Neutrophil (primary cell): ENCODE measurements around the gene PRR36.

Source experiments
- H3K27ac ChIP-seq: fragments of 200-600 bp; sonication (generic); 2 replicates; pipeline ENCODE4 v1.5.1; 2016; ENCODE audit warnings: mild to moderate bottlenecking, moderate library complexity
- H3K27me3 ChIP-seq: fragments of 200-600 bp; sonication (generic); 2 replicates; pipeline ENCODE4 v1.6.0; 2016; ENCODE audit warnings: mild to moderate bottlenecking
- H3K36me3 ChIP-seq: fragments of 200-600 bp; sonication (generic); 2 replicates; pipeline ENCODE4 v1.5.1; 2017
- H3K4me1 ChIP-seq, 2 experiments: fragments of 200-600 bp in 1 of 2; sonication (generic) in 1 of 2; 1 replicate in 1 of 2; 2 replicates in 1 of 2; pipeline versions ENCODE4 v1.5.1 to v1.6.1; 2013 to 2016; ENCODE audit warnings: low read depth in 1 of 2, low read length in 1 of 2, mild to moderate bottlenecking in 1 of 2, moderate library complexity in 1 of 2; ENCODE audit not compliant: control insufficient read depth in 1 of 2, insufficient read depth in 1 of 2
- H3K4me3 ChIP-seq, 2 experiments: fragments of 200-600 bp in 1 of 2; sonication (generic) in 1 of 2; 1 replicate in 1 of 2; 2 replicates in 1 of 2; pipeline ENCODE4 v1.5.1; 2013 to 2016; ENCODE audit warnings: low read depth in 1 of 2, low read length in 1 of 2, mild to moderate bottlenecking in 1 of 2, moderate library complexity in 1 of 2
- H3K9me3 ChIP-seq: fragments of 200-600 bp; sonication (generic); 2 replicates; pipeline ENCODE4 v1.5.1; 2016
- CTCF ChIP-seq: fragments of 200-600 bp; sonication (generic); IDR thresholded peaks from 2 replicates; pipeline ENCODE4 v1.5.1; 2016; ENCODE audit warnings: antibody characterized with exemption

Gene PRR36

GRCh38 chr19:7853770-7854128, 20.4 kb downstream of the PRR36 start:
- no peak overlapping the region for H3K4me3 ChIP-seq
- peaks cover 0 to 7% of the 10 kb centered on the region in 2 experiments for H3K4me1 ChIP-seq
- H3K9me3 ChIP-seq, result no peaks in the 10 kb centered on the region
- peaks cover 4% of the 10 kb centered on the region for H3K36me3 ChIP-seq
- no peak overlapping the region for H3K27ac ChIP-seq
- TF ChIP-seq CTCF, result no peak
- H3K27me3 ChIP-seq, result no peaks in the 10 kb centered on the region

- Histone ChIP-seq H3K36me3 (peaks cover 4% of the 10 kb centered on the region), H3K27ac (no peak overlapping the region), H3K9me3 (no peaks in the 10 kb centered on the region), H3K27me3 (no peaks in the 10 kb centered on the region), H3K4me3 (no peak overlapping the region), H3K4me1 (peaks cover 0 to 7% of the 10 kb centered on the region in 2 experiments)
- peak; percentile 58 for TF ChIP-seq CTCF
Observed at GRCh38 chr19:7852851-7853769, 21.1 kb downstream of the PRR36 start.

- TF ChIP-seq CTCF, result no peak
- H3K4me3 ChIP-seq, result no peak overlapping the region
- H3K36me3 ChIP-seq, result peaks cover 4% of the 10 kb centered on the region
- H3K27me3 ChIP-seq, result no peaks in the 10 kb centered on the region
- H3K4me1 ChIP-seq, result peaks cover 0 to 7% of the 10 kb centered on the region in 2 experiments
- no peaks in the 10 kb centered on the region for H3K9me3 ChIP-seq
- no peak overlapping the region for H3K27ac ChIP-seq
Observed at GRCh38 chr19:7851623-7852500, 22.3 kb downstream of the PRR36 start.

DNA sequence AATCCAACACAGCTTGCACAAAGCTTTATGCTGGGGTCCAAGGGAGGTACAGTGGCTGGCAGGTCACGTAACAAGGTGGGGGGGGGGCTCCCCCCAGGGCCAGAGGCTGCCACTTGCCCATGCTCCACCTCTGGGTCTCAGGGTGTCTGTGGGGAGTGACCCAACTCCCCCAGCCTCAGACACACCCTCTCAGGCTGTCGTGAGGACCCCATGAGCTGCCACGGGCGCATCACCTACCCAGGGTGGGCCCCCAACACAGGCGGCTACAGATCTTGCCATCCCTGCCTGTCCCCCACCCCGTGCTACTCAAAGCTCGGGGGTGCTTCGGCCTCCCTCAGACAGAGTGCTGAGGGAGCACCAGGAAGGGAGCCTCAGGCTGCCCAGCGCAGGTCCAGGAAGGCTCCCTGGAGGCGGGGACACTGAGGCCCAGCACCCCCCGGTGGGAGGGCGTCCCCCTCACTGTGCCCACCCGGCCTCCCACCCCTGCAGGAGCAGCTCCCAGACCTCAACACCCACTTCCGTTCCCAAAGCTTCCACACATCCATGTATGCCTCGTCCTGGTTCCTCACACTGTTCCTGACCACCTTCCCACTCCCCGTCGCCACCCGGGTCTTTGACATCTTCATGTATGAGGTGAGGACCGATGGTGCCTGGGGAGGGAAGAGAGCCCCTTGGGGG, 23.1 kb downstream of the PRR36 start:
- peaks cover 0 to 7% of the 10 kb centered on the region in 2 experiments for H3K4me1 ChIP-seq
- H3K4me3 ChIP-seq, result no peak overlapping the region
- H3K27me3 ChIP-seq, result no peaks in the 10 kb centered on the region
- no peaks in the 10 kb centered on the region for H3K9me3 ChIP-seq
- no peak for TF ChIP-seq CTCF
- H3K36me3 ChIP-seq, result peaks cover 4% of the 10 kb centered on the region
- no peak overlapping the region for H3K27ac ChIP-seq

DNA sequence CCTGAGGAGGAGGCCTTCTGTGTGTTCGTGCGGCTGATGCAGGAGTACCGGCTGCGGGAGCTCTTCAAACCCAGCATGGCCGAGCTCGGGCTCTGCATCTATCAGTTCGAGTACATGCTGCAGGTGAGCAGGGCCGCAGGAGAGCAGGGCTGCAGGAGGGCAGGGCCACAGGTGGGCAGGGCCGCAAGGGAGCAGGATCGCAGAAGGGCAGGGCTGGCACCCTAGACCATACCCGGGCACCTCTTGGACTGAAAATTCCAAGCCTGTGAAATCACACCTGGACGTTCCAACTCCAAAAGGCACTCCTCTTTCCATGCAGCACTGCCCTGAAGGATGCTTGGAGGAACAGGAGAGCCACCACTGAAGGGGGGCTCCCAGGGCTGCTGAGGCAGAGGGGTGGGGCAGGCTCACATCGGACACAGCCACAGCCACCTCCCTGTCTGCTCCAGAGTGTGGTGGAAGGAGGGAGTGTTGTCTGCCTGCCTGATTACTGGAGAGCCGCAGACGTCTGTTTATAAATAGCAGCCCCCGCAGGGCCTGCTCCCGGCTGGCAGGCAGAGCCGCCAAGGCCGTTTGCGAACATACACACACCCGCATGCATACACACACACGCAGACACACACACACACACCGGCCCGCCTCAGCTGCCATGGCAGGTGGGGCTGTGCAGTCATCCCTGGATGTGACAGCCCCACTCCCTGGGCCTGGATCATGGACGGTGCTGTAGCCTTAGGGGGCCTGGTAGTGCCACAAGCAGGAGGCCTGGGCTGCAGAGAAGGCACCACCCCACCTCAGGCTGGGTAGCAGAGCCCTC, 24.0 kb downstream of the PRR36 start:
- H3K4me1 ChIP-seq, result peaks cover 0 to 7% of the 10 kb centered on the region in 2 experiments
- H3K9me3 ChIP-seq, result no peaks in the 10 kb centered on the region
- H3K36me3 ChIP-seq, result peaks cover 4% of the 10 kb centered on the region
- no peak for TF ChIP-seq CTCF
- H3K27ac ChIP-seq, result no peak overlapping the region
- H3K27me3 ChIP-seq, result no peaks in the 10 kb centered on the region
- H3K4me3 ChIP-seq, result no peak overlapping the region
